GM23338 (cell line): ENCODE results near the gene CERS5. TPM values are rescaled to one million over a fixed set of nuclear protein-coding genes. Genes with fewer than 3 reads are reported as not detected.

ENCODE experiments used
- ATAC-seq: fragments of 200-7000 bp; cut with Tn5 transposase; 3 replicates; pipeline ENCODE4 v1.9.1; 2020
- DNase-seq: peaks from one replicate; pipeline ENCODE4 v3.0.0-alpha.2; 2015; ENCODE audit warnings: low spot score
- H2AFZ ChIP-seq: fragments of 200-600 bp; sonication (generic); 2 replicates; pipeline ENCODE4 v1.8.0; 2016; ENCODE audit warnings: antibody characterized with exemption, mild to moderate bottlenecking, moderate library complexity
- H3F3A ChIP-seq: fragments of 200-600 bp; sonication (generic); replicated peaks from 2 replicates; pipeline ENCODE4 v1.8.0; 2017; ENCODE audit warnings: antibody characterized with exemption, mixed run types, low read depth
- H3K27ac ChIP-seq: fragments of 200-600 bp; sonication (generic); 2 replicates; pipeline ENCODE4 v1.6.1; 2016; ENCODE audit warnings: low read depth
- H3K27me3 ChIP-seq: fragments of 200-600 bp; sonication (generic); 2 replicates; pipeline ENCODE4 v1.8.0; 2016; ENCODE audit warnings: mild to moderate bottlenecking, mixed run types, moderate library complexity; ENCODE audit not compliant: insufficient read depth
- H3K36me3 ChIP-seq: fragments of 200-600 bp; sonication (generic); 2 replicates; pipeline ENCODE4 v1.8.0; 2016; ENCODE audit warnings: mild to moderate bottlenecking; ENCODE audit not compliant: insufficient read depth
- H3K4me1 ChIP-seq: fragments of 200-600 bp; sonication (generic); 2 replicates; pipeline ENCODE4 v1.8.0; 2016; ENCODE audit warnings: mild to moderate bottlenecking, moderate library complexity; ENCODE audit not compliant: insufficient read depth
- H3K4me2 ChIP-seq: fragments of 200-600 bp; sonication (generic); 2 replicates; pipeline ENCODE4 v1.7.1; 2017; ENCODE audit warnings: mixed run types
- H3K4me3 ChIP-seq: fragments of 200-600 bp; sonication (generic); 2 replicates; pipeline ENCODE4 v1.6.1; 2016; ENCODE audit warnings: mixed run types
- H3K79me2 ChIP-seq: fragments of 200-600 bp; sonication (generic); replicated peaks from 2 replicates; pipeline ENCODE4 v1.8.0; 2017; ENCODE audit warnings: mild to moderate bottlenecking; ENCODE audit not compliant: insufficient read depth
- H3K9me2 ChIP-seq: fragments of 200-600 bp; sonication (generic); 2 replicates; pipeline ENCODE4 v1.8.0; 2017; ENCODE audit not compliant: insufficient read depth
- H4K20me1 ChIP-seq: fragments of 200-600 bp; sonication (generic); replicated peaks from 2 replicates; pipeline ENCODE4 v1.8.0; 2017; ENCODE audit warnings: mild to moderate bottlenecking; ENCODE audit not compliant: insufficient read depth
- H3K27ac Mint-ChIP-seq: 2 replicates; pipeline ENCODE4 v1.8.0; 2020; ENCODE audit warnings: inconsistent platforms, mild to moderate bottlenecking, moderate library complexity, mixed read lengths
- H3K27me3 Mint-ChIP-seq: 3 replicates; pipeline ENCODE4 v1.8.0; 2022; ENCODE audit warnings: low read depth, mild to moderate bottlenecking, moderate library complexity, mixed read lengths, inconsistent platforms; ENCODE audit not compliant: insufficient read depth, poor library complexity
- H3K36me3 Mint-ChIP-seq: 3 replicates; pipeline ENCODE4 v1.8.0; 2021; ENCODE audit warnings: low read depth, mild to moderate bottlenecking, inconsistent platforms, moderate library complexity, mixed read lengths
- H3K4me1 Mint-ChIP-seq: 3 replicates; pipeline ENCODE4 v1.8.0; 2020; ENCODE audit warnings: mild to moderate bottlenecking, inconsistent platforms, mixed read lengths
- H3K4me3 Mint-ChIP-seq: 3 replicates; pipeline ENCODE4 v1.8.0; 2021; ENCODE audit warnings: moderate library complexity, mild to moderate bottlenecking, inconsistent platforms, mixed read lengths
- H3K9me3 Mint-ChIP-seq: 3 replicates; pipeline ENCODE4 v1.8.0; 2020; ENCODE audit warnings: moderate library complexity, mild to moderate bottlenecking, inconsistent platforms, mixed read lengths
- CREB1 ChIP-seq: fragments of 250-450 bp; sonication (Bioruptor Pico); IDR thresholded peaks from 2 replicates; pipeline ENCODE4 v1.5.0; 2020; ENCODE audit warnings: low read depth, mild to moderate bottlenecking, moderate library complexity
- CTCF ChIP-seq, 2 experiments: fragments of 200-600 bp in 1 of 2; sonication (generic) in 1 of 2; conservative IDR thresholded peaks; 2 replicates each; pipeline versions ENCODE4 v1.5.1 to v1.6.1; 2016 to 2017; ENCODE audit warnings: antibody characterized with exemption in 2 of 2, low read depth in 2 of 2, mild to moderate bottlenecking in 2 of 2, moderate library complexity in 1 of 2
- ETS1 ChIP-seq: IDR thresholded peaks from 2 replicates; pipeline ENCODE4 v1.6.1; 2016; ENCODE audit warnings: antibody characterized with exemption
- EZH2 ChIP-seq: fragments of 200-600 bp; sonication (generic); IDR thresholded peaks from one replicate; pipeline ENCODE4 v1.8.0; 2017; ENCODE audit warnings: antibody characterized with exemption, mild to moderate bottlenecking, low read depth; ENCODE audit not compliant: unreplicated experiment
- EZH2phosphoT487 ChIP-seq: fragments of 200-600 bp; sonication (generic); IDR thresholded peaks from one replicate; pipeline ENCODE4 v1.8.1; 2018; ENCODE audit warnings: antibody characterized with exemption; ENCODE audit not compliant: unreplicated experiment
- JUNB ChIP-seq: IDR thresholded peaks from one replicate; pipeline ENCODE4 v1.6.1; 2016; ENCODE audit warnings: antibody characterized with exemption; ENCODE audit not compliant: unreplicated experiment
- NANOG ChIP-seq: IDR thresholded peaks from 2 replicates; pipeline ENCODE4 v1.6.1; 2016; ENCODE audit warnings: antibody characterized with exemption, borderline replicate concordance
- POLR2AphosphoS5 ChIP-seq: IDR thresholded peaks from 2 replicates; pipeline ENCODE4 v1.6.1; 2016; ENCODE audit warnings: antibody characterized with exemption, low read depth
- REST ChIP-seq: IDR thresholded peaks from one replicate; pipeline ENCODE4 v1.6.1; 2018; ENCODE audit warnings: antibody characterized with exemption; ENCODE audit not compliant: unreplicated experiment
- STAT1 ChIP-seq: IDR thresholded peaks from one replicate; pipeline ENCODE4 v1.6.1; 2016; ENCODE audit warnings: antibody characterized with exemption; ENCODE audit not compliant: unreplicated experiment
- ZNF114 ChIP-seq: fragments of 250-450 bp; sonication (Bioruptor Pico); IDR thresholded peaks from 2 replicates; pipeline ENCODE4 v1.5.0; 2020; ENCODE audit warnings: mild to moderate bottlenecking, moderate library complexity
- ZNF331 ChIP-seq: fragments of 250-450 bp; sonication (Bioruptor Pico); IDR thresholded peaks from 2 replicates; pipeline ENCODE4 v1.5.0; 2020; ENCODE audit warnings: low read depth, mild to moderate bottlenecking, moderate library complexity
- ZNF462 ChIP-seq: fragments of 250-450 bp; sonication (Bioruptor Pico); IDR thresholded peaks from 2 replicates; pipeline ENCODE4 v1.5.0; 2020; ENCODE audit warnings: mild to moderate bottlenecking, moderate library complexity
- polyA plus RNA-seq: library from polyadenylated mRNA; unstranded; fragments of >200 nt; fragmentation: Nextera tagmentation; extraction: Ambion mirVana; gene quantifications from 2 replicates; pipeline ENCODE4 v1.2.1, GENCODE V29; 2016
- total RNA-seq: library from RNA; depleted of rRNA; stranded (reverse); fragments of >200 nt; shearing (Covaris generic); gene quantifications from 2 replicates; pipeline ENCODE4 v1.2.3, GENCODE V29; 2014

CERS5 gene
- total and polyA plus RNA-seq, 2 experiments from 2014 or later: 42.7 to 56.5 TPM

- ATAC-seq (peak; percentile 72), DNase-seq (peak; percentile 85)
- H3K27ac ChIP-seq: peak overlapping the region; percentile 99
- peak overlapping the region; percentile 98 for H3K4me3 ChIP-seq
- peaks cover 49% of the 10 kb centered on the region for H3K79me2 ChIP-seq
- H3K4me1 ChIP-seq: peaks cover 25% of the 10 kb centered on the region; the same call in 1 of the 2 replicates
- peaks cover 9% of the 10 kb centered on the region for H3K27me3 Mint-ChIP-seq
- TF ChIP-seq ETS1: no peak
- TF ChIP-seq ZNF462 (CRISPR knock-in tag): no peak
- no peak for TF ChIP-seq NANOG
- TF ChIP-seq EZH2phosphoT487: no peak
- TF ChIP-seq JUNB: no peak
- TF ChIP-seq ZNF331: no peak
- no peak for TF ChIP-seq EZH2
- no peak for TF ChIP-seq STAT1
- no peak for TF ChIP-seq REST
- TF ChIP-seq POLR2AphosphoS5: no peak; the same call in 1 of the 2 replicates
- no peak for TF ChIP-seq CREB1
- no peak for TF ChIP-seq ZNF114 (CRISPR knock-in tag)
- no peak for TF ChIP-seq CTCF (conservative IDR thresholded peaks at IDR 0.05; ENCODE audit: low read depth in 2 of 2)
- H3K36me3 Mint-ChIP-seq: peaks cover 26% of the 10 kb centered on the region
- no peaks in the 10 kb centered on the region for H3K9me2 ChIP-seq
- peak overlapping the region; percentile 96 for H3K27ac Mint-ChIP-seq
- peak overlapping the region; percentile 99 for H3K4me2 ChIP-seq
- H3K4me1 Mint-ChIP-seq: peaks cover 20% of the 10 kb centered on the region
- peaks cover 26% of the 10 kb centered on the region for H3F3A ChIP-seq
- H3K4me3 Mint-ChIP-seq: peak overlapping the region; percentile 88
- peaks cover 5% of the 10 kb centered on the region for H4K20me1 ChIP-seq
- peaks cover 28% of the 10 kb centered on the region for H3K9me3 Mint-ChIP-seq
- H3K27me3 ChIP-seq: no peaks in the 10 kb centered on the region
- H3K36me3 ChIP-seq: no peaks in the 10 kb centered on the region
- peak overlapping the region; percentile 93; the same call in 1 of the 2 replicates for H2AFZ ChIP-seq
Observed at GRCh38 chr12:50166799-50167048, 445 bp downstream of the CERS5 start.
